Activated T-cell treated with anti-CD3 and anti-CD28 coated beads for 4 hours (primary cell): Measurements from ENCODE around the gene FOXO3.
"Not testable (repeated sequence)": the region's sequence is repeated elsewhere in the genome, so short reads cannot be mapped to it uniquely, and the experiment has no call there.

Experiments used
- DNase-seq: peaks from one replicate; pipeline ENCODE4 v3.0.0-alpha.2; 2020

Gene FOXO3

DNA sequence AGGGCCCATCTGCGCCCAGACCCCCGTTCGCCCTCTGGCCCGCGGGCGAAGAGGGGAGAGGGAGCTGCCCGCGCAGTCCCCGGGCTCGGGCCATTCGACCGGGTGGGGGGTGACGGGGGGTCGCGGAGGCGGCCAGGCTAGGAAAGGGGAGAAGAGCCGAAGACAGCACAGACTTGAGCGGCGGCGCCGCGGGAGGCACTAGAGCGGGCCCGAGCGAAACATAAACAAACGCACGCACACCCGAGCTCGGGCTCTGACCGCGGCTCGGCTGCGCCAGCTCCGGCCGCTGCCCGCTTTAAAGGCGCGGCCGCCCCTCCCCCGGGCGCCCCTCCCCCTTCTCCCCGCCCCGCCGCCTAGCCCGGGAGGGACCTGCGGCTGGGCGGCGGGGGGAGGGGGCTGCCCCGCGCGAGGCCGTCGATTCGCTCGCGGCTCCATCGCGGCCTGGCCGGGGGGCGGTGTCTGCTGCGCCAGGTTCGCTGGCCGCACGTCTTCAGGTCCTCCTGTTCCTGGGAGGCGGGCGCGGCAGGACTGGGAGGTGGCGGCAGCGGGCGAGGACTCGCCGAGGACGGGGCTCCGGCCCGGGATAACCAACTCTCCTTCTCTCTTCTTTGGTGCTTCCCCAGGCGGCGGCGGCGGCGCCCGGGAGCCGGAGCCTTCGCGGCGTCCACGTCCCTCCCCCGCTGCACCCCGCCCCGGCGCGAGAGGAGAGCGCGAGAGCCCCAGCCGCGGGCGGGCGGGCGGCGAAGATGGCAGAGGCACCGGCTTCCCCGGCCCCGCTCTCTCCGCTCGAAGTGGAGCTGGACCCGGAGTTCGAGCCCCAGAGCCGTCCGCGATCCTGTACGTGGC, at the start of gene FOXO3:
TSS of gene FOXO3 (plus strand) at position 455 of the 846 bp plus-strand sequence. CDS start at position 747, 292 bp downstream.
- peak; percentile 45 for DNase-seq

DNA sequence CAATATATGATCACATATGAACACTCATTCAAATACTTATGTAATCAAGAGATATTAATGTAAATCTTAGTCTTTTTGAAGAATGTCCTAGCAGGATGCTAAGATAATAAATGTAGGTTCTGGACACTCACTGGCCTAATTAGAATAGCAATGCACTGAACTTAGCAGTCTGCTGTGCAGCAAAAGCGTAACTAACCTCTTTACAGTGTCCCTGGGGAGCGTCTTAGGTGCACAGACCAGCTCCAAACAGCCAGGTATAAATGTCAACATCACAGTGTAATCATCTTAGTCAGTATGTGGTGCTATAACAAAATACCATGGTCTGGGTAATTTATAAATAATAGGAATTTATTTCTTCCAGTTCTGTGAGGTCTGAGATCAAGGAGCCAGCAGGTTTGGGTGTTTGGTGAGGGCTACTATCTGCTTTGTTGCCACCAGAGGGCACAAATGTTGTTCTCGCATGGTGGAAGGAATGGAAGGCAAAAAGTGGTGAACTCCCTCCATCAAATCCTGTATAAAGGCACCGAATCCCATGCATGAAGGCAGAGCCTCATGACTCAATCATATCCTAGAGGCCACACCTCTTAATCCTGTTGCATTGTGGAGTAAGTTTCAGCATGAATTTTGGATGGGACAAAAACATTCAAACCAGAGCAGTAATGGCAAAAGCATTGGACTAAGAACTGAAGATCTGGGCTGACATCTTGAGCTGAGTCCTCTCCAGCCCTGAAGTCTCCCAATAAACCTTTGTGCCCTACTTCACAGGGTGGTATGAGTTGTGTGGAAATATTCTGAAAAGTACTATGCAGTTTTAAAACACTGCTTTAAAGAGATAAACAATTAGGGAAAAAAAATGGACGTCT, 41.8 kb upstream of the FOXO3 start:
- DNase-seq = no peak

DNA sequence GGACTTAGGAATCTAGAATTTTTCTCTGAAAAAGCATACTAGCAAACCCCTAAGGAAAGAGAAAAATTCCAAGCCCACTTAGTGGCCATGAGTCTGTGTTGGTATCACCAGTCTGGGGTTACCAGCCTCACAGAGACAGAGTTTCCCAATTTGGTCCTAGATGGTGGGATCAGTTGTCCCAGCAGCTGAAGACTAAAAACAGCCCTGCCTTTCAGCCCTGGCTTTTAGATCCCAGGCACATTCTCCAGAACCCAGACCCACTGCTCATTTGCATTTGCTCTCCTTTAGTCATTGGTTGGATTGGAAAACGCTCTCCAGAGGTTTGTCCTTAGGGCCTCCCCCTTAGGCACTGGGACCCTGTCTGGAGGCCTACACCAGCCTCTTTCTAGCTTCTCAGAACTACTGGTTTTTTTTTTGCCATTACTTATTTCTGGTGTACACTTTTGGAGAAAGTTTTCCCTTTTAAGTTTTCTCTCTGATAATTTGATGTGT, 39.1 kb upstream of the FOXO3 start:
- no peak for DNase-seq

DNA sequence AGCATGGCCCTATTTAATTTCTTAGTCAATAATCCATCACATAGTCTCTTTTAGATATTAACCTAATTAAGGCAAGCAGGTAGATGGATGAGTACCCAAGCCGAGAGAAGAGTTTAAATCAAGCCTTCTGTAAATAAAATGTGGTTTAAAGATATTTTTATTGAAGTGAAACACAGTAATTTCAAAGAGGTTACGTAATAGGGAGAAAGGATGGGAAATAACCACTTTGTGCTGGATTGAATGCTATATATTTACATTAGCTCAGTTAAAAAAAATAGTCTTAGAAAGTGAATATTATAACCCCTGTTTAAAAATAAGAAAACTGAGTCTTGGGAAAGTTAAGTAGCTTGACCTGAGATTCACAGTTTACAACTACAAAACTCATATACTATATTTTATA, 37.0 kb upstream of the FOXO3 start:
- DNase-seq = no peak

DNA sequence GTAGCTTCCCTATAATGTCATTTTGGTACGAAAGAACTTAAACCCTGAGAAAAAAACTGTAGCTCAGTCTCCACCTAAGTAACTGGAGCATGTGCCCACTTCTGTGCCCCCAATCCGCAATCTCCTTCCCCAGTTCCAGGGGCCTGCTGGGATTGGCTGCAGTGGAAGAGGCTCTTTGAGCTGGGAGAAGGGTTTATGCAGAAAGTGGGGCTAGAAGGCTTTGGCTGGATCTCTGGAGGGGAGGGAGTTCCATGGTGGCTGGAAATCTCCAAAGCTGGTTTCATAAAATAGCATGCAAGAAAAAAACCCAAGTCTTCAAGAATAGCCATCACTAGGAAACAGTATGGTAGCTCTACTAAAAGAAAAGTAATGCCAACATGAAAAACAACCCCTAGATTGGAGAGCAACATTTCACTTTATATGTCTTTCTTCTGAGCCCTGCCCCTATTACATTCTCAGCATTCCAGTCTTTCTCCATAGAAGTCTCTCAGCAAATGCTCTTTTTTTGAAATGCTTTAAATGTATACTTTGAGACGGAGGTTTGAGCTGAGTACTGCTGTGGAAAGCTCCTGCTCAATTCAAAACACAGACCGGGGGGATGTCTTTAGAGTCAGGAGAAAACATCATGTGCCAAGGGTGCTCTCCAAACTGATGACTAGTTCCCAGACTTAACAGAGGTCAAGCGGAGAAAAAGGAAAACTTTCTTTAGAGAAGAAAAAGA, 36.0 kb upstream of the FOXO3 start:
- no peak for DNase-seq

DNA sequence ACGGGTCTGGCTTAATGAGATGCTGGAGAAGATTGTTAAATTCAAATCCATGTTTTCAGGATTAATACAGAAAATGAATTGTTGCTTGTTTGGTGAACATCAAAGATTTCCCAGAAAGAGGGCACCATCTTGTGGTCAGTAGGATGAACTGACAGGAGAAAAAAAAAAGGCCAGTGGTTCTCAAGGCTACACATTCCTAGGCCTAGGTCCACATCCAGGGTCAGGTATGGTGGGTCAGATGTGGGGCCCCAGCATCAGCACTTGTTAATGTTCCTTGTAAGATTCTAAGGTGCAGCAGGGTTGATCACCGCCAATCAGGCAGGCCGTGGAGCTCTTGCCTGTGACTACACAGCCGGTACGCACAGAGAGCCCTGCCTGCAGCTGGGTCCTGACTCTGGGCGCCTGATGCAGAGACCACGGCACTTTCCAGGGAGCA, 34.0 kb upstream of the FOXO3 start:
- no peak for DNase-seq

DNA sequence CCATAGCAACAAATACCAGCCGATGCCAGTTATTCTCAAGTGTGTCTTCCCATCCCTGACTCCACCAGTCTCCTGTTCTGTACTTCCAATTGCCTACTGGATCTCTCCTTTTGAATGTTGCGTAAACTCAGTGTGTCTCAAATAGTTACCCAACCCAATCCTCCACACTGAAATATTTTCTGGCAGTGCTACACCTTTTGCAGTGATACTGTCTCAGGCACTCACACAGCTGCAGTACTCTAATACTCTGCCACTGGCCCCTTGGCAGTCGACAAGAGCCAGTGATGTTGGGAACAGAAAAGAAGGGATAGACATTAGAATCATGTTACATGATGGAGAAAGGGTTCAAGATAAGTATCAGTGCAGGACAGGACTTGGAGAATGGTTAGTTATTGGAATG, 31.8 kb upstream of the FOXO3 start:
- no peak for DNase-seq

DNA sequence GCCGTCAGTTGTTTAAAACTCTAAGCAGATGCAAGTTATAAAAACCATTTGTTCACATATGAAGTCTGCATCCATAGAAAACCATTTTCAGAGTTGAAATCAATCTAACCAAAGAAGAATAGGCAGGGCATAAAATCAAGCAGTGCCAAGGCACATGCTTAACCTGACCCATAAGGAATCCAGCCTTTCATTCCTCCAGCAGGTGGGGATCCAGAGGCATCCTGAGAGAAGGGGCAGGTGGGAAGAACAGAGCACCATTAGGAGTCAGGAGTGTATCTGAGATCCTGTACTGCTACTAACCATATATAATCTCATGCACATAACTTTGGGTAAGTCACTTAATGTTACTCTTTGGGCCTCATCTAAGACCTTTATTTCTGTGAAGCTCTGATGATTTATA, 29.4 kb upstream of the FOXO3 start:
- no peak for DNase-seq

DNA sequence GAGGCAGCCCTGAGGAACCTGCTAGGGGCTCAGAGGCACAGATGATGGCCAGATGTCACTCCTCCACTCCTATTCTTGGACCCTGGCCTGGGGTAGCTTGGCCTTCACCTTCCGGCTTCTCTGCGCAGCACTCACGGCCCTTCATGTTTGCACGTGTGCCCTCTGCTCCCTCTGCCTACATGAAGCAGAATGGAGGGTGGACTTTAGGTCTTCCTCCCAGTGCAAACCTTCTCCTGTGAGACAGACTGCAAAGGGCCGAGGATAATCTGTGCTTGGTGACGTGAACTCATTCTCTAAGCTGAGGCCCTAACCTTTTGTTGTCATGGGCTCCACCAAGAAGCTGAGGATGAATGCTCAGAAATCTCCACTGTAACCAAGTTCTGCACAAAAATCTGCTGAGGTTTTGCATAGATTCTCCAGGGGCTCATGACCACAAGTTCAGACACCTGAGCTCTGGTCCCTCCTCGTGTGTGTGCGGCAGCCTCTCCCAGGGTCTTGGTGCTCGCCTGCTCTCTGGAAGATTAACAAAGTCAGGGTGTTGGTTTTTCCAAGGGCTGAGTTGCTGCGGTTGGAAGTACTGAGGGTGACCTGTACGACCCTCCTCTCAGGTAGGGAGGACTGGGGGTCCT, 25.5 kb upstream of the FOXO3 start:
- no peak for DNase-seq

DNA sequence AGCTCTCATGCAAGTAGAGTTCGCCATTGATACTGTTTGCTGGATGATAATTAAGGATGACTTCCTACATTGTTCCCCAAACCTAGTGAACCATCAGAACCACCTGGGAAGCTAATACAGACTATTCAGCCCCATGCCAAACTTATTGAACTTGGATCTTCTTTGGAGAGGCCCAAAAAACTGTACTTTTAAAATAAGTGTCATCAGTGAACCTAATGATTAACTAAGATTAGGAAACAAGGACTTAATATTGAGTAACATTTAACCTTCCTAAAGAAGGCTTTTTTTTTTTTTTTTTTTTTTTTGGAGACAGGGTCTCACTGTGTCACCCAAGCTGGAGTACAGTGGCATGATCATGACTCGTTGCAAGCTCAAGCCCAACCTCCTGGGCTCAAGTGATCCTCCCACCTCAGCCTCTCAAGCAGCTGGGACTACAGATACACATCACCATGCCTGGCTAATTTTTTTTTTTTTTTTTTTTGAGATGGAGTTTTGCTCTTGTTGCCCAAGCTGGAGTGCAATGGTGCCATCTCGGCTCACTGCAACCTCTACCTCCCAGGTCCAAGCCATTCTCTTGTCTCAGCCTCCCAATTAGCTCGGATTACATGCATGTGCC, 24.7 kb upstream of the FOXO3 start:
- not testable (repeated sequence) for DNase-seq

DNA sequence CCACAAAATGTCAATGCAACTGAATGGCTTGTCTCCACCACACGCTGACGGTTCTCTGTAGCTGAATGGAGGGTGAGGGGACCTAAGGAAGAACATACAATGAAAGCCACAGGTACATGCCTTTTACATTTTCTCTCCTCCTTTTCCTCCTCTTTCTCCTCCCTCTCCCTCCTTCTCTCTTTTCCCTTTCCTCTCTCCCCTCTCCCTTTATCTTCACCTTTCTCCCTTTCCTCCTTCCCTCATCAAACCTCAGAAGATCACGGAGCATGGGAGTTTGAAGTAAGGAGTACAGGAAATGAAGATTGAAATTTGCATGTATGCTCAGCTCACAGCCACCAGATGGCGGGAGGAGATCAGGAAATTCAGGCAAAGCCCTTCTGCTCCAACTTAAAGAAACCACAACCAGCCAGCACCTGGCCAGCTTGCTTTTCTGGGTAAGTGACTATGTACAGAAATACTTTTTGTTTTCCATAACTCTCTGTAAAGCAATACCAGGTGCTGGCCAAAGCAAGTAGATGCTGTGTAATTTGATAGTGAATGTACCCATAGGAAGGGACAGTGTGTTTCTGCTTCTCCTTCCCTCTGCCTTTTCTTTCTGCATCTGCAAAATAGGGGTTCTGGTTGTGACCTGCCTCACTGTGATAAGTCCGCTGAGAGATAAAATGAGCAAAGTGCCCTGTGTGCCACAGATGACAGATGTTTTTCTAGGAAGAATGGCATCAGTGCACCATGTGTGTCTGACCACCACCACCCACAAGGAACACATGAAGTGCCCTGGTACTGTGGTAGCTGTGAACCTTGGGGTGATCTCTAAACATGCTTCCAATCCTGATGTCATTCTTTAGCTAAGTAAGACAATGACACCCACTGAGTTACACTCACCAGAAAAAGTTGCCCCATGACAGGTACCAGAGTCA, 18.6 kb upstream of the FOXO3 start:
- peak; percentile 59 for DNase-seq

DNA sequence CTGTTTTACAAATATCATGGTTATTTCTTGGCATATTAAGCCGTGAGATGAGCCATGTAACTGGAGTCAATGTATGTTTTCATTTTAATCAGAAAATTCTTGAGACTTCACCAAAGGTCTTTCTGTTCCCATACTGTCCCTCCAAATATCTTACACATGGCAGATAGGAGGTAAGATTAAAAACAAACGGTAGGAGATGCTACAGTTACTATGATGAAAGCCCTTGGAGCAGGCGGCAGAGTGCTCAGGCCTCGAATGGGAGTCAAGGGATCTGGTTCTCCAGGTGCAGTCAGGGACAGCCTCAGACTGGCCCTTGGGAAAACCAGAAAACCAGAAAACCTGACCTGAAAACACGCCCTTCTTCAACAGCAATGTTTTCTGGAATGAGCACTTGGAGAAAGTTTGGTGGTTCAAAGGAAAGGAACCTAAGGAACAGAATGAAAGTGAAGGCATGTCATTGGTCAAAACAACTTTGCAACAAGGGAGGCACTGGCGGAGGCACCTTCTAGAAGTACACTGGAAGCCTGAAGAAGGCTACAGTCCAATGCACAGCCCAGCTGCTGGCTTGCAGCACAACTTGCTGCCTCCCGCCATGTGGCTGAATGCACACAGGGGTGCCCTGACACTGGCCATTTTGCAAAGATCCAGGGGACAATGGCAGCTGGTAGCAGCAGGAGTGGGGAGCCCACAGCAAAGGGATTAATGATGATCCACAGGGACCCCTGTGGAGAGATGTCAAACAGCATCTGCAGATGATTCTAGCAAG, 17.4 kb upstream of the FOXO3 start:
- no peak for DNase-seq

DNA sequence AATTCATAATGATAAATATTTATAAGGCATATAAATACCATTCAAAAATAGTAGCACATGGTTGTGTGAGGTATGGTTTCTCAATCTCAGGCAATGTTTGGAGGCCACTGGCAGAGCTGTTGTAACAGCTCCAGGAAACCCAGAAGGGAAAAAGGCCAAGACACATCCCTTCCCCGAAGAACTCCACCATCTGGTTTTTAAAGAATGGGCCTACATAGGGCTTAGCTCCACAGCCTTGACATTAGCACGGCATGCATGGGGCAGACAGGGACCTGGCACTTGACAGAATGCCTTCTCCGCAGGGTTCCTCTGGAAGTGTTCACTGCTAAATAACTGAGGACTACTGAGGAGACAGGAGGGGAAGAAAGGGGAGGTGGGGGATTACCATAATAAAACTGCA, 16.1 kb upstream of the FOXO3 start:
- no peak for DNase-seq

DNA sequence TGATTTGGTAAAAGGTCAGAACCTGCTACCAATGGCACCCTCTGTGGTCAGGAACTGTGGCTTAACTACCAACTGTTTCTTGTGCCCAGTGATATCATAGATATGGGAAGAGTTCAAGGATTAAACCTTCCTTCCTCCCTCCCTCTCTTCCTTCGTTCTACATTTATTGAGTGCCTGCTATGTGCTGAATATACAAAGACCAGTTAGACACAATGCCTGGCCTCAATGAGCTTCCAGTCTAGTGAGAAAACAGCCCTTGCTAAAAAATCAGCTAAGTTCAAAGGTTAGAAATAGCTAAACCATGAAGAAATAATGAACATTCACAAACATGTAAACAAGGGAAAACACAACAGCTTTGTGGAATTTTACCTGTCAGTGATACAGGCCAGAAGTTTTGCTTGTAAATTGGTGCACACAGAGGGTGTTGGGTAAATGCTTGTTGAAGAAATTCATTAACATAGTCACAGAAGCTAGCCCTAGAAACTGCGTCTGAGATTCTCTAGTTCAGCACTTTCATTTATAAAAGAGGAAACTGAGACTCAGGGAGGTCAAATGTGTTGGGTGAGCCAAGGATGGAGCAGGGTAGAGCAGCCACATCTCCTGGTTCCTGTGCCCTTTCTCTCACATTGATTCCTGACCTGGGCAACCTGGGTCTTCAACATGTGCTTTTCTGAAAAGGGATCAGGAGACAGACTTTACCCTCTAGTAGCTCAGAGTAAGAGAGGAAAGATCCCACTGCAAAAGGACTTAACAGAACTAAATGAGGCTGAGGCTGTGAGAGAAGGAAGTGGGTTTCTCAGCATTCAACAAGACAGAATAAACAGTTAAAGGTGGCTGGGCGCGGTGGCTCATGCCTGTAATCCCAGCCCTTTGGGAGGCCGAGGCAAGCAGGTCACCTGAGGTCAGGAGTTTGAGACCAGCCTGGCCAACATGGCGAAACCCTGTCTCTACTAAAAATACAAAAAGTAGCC, 14.4 kb upstream of the FOXO3 start:
- DNase-seq = no peak

DNA sequence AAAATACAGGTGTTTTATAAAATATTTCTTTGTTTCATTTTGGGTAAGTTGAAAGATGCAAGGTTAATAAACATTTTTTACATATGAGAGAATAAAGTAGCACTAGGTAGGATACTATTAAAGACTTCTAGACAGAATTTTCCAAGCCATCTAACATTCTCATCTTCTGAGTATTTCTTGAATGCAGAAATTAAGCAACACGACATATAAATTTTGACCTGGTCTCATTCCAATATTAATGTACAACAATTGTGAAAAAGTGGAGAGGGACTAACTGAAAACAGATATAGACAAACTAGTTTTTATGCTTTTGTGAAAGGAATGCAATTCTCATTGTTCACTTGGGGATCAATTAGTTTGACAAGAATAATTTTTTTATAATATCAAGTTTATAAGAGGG, 11.5 kb upstream of the FOXO3 start:
- no peak for DNase-seq

DNA sequence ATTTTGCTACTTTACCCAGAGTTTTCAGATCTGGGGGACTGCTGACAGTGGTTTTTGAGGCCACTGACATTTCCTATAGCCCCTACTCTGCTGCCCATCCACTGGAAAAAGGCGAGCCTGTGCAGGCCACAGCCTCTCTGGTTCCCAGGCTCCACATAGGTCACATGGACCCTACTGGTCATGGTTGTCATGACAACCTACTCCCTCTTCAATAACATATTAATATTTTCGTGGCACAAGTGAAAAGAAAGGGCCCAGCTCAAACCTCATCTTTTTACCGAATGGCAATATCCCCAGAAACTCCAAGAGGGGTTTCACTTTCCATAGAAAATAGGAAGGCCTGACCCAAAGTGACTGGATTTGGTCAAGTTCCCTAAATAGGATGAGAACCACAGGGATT, 11.0 kb upstream of the FOXO3 start:
- DNase-seq = no peak

DNA sequence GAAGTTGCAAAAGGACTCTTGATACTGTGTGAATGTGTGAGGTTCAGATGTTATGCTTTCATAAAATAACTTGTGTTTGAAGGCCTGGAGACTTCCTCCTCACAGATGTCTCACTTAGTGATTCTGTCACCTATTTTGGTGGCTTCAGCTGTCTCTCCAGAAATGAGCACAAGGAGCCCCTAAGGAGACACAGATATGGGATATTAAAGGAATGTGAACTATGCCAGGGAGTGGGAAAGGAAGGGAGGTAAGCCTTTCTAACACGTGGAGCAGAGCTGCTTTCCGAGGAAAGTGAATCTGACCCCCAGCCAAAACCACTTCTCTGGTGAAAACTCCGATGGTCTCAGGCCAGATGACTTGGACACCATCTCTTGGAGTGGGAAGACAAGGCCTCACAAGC, 10.5 kb upstream of the FOXO3 start:
- DNase-seq = no peak

DNA sequence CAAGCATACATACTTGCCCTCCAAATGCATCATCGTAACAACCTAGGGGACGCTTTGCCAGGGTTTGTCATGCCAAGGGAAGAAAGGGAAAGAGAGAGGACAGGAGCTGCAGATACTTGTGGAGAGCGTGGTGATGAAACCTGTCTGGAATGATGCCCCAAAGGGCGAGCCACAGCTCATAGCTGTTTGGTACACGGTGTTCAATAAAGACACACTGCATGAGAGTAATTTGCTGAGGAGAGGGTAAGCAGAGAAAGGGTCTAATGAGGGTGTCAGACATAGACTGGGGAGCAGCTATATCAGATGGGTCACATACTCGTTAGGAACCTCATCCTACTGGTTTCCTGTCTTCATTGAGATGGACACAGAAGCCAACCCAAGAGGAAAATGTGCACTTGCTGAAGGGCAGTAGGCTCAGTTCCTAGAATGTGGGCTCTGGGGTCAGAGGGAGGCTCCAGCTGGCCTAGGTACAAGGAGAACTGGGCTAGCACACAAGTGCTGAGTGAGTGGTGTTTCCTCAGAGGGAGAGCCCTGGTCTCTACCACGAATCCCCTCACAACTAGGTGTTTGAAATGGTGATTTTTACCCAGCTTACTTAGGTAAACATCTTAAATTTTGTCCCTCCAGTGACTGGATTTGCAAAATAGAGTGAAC, 5.2 kb upstream of the FOXO3 start:
- no peak for DNase-seq
